ENCODE results near the gene CPLX4. TPM values are rescaled to one million over a fixed set of nuclear protein-coding genes. Genes with fewer than 3 reads are reported as not detected.

CPLX4 gene
- total RNA-seq, 1 experiment from 2014 or later: not detected

DNA sequence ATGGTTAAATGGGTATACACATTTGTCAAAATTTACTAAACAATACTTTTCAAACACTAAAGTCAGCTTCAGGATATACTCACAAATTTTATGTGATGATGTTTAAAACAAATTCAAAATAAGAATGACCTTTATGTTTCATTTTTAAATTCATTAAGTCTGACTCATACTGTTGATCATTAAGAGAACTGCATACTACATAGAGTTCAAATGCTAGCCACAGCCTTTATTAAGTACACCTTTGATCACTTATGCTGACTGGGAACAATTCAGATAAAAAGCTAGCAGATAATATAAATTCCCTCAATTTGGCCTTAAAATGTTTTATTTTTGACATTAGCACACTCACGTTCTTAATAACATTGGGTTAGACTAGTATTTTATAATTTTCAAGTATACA is 26.5 kb upstream of the CPLX4 start:
- TF ChIP-seq SIN3A (IDR thresholded peaks at IDR 0.05; ENCODE audit: borderline replicate concordance, insufficient read depth, low read depth, low read length): no peak
- TF ChIP-seq, protein P1, sequence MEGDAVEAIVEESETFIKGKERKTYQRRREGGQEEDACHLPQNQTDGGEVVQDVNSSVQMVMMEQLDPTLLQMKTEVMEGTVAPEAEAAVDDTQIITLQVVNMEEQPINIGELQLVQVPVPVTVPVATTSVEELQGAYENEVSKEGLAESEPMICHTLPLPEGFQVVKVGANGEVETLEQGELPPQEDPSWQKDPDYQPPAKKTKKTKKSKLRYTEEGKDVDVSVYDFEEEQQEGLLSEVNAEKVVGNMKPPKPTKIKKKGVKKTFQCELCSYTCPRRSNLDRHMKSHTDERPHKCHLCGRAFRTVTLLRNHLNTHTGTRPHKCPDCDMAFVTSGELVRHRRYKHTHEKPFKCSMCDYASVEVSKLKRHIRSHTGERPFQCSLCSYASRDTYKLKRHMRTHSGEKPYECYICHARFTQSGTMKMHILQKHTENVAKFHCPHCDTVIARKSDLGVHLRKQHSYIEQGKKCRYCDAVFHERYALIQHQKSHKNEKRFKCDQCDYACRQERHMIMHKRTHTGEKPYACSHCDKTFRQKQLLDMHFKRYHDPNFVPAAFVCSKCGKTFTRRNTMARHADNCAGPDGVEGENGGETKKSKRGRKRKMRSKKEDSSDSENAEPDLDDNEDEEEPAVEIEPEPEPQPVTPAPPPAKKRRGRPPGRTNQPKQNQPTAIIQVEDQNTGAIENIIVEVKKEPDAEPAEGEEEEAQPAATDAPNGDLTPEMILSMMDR (IDR thresholded peaks at IDR 0.05): no peak
- TF ChIP-seq TCF7L2 (IDR thresholded peaks at IDR 0.05; ENCODE audit: low read depth, low read length): no peak
- no peak for TF ChIP-seq POLR2AphosphoS5 (IDR thresholded peaks at IDR 0.05; ENCODE audit: low read depth, low read length)
- TF ChIP-seq, protein P2, sequence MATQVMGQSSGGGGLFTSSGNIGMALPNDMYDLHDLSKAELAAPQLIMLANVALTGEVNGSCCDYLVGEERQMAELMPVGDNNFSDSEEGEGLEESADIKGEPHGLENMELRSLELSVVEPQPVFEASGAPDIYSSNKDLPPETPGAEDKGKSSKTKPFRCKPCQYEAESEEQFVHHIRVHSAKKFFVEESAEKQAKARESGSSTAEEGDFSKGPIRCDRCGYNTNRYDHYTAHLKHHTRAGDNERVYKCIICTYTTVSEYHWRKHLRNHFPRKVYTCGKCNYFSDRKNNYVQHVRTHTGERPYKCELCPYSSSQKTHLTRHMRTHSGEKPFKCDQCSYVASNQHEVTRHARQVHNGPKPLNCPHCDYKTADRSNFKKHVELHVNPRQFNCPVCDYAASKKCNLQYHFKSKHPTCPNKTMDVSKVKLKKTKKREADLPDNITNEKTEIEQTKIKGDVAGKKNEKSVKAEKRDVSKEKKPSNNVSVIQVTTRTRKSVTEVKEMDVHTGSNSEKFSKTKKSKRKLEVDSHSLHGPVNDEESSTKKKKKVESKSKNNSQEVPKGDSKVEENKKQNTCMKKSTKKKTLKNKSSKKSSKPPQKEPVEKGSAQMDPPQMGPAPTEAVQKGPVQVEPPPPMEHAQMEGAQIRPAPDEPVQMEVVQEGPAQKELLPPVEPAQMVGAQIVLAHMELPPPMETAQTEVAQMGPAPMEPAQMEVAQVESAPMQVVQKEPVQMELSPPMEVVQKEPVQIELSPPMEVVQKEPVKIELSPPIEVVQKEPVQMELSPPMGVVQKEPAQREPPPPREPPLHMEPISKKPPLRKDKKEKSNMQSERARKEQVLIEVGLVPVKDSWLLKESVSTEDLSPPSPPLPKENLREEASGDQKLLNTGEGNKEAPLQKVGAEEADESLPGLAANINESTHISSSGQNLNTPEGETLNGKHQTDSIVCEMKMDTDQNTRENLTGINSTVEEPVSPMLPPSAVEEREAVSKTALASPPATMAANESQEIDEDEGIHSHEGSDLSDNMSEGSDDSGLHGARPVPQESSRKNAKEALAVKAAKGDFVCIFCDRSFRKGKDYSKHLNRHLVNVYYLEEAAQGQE (IDR thresholded peaks at IDR 0.05; ENCODE audit: insufficient read depth in 1 of 2, low read depth in 2 of 2, low read length in 1 of 2): no peak
- ATAC-seq (no peak), DNase-seq (ENCODE audit: low read depth, low spot score) (no peak)
- POLR2A ChIA-PET: no interaction called here
- H3K4me1 ChIP-seq (ENCODE audit: control insufficient read depth, insufficient read depth, low read length): no peaks in the 10 kb centered on the region
- BruUV-seq (replicated peaks): no TSS peak
- no peak overlapping the region for H3K27ac ChIP-seq (ENCODE audit: low read length)
- intact Hi-C loops (cut with micrococcal nuclease; ENCODE audit: unreplicated experiment) (no loop called here), in situ Hi-C loops (cut with HindIII; ENCODE audit: low pct_unique_long_range_greater_than_20kb, low sequenced_read_pairs) (no loop called here)
- H3K27me3 ChIP-seq (ENCODE audit: control insufficient read depth, insufficient read depth, low read length): no peaks in the 10 kb centered on the region
- no peak overlapping the region for H3K4me3 ChIP-seq (ENCODE audit: low read depth in 2 of 2, low read length in 2 of 2)
- CTCF ChIA-PET: no interaction called here
- no peaks in the 10 kb centered on the region for H3K9me3 ChIP-seq (ENCODE audit: control insufficient read depth, insufficient read depth, low read depth, low read length)
- peaks cover 21% of the 10 kb centered on the region for H3K36me3 ChIP-seq (ENCODE audit: control insufficient read depth, insufficient read depth, low read length)

DNA sequence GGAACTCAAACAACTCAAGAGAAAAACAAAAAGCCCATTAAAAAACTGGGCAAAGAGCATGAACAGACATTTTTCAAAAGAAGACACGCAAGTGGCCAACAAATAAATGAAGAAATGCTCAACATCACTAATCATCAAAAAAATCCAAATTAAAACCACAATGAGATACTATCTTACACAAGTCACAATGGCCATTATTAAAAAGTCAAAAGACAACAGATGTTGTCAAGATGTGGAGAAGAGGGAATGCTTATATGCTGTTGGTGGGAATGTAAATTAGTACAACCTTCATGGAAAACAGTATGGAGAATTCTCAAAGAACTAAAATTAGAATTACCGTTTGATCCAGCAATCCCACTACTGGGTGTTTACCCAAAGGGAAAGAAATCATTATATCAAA is 25.5 kb upstream of the CPLX4 start:
- Histone ChIP-seq H3K27me3 (ENCODE audit: control insufficient read depth, insufficient read depth, low read length) (no peaks in the 10 kb centered on the region), H3K9me3 (ENCODE audit: control insufficient read depth, insufficient read depth, low read depth, low read length) (no peaks in the 10 kb centered on the region), H3K36me3 (ENCODE audit: control insufficient read depth, insufficient read depth, low read length) (peaks cover 15% of the 10 kb centered on the region), H3K4me1 (ENCODE audit: control insufficient read depth, insufficient read depth, low read length) (no peaks in the 10 kb centered on the region), H3K27ac (ENCODE audit: low read length) (no peak overlapping the region), H3K4me3 (ENCODE audit: low read depth in 2 of 2, low read length in 2 of 2) (no peak overlapping the region)
- no peak for ATAC-seq
- in situ Hi-C loops (cut with HindIII; ENCODE audit: low pct_unique_long_range_greater_than_20kb, low sequenced_read_pairs) (no loop called here), intact Hi-C loops (cut with micrococcal nuclease; ENCODE audit: unreplicated experiment) (no loop called here)
- no TSS peak for BruUV-seq (replicated peaks)
- ChIA-PET POLR2A (no interaction called here), CTCF (no interaction called here)
- TF ChIP-seq, protein P1 (IDR thresholded peaks at IDR 0.05): no peak
- TF ChIP-seq, protein P2 (IDR thresholded peaks at IDR 0.05; ENCODE audit: insufficient read depth in 1 of 2, low read depth in 2 of 2, low read length in 1 of 2): no peak
- TF ChIP-seq TCF7L2 (IDR thresholded peaks at IDR 0.05; ENCODE audit: low read depth, low read length): no peak
- TF ChIP-seq SIN3A (IDR thresholded peaks at IDR 0.05; ENCODE audit: borderline replicate concordance, insufficient read depth, low read depth, low read length): no peak
- no peak for TF ChIP-seq POLR2AphosphoS5 (IDR thresholded peaks at IDR 0.05; ENCODE audit: low read depth, low read length)
- DNase-seq (ENCODE audit: low read depth, low spot score): no peak

Data from Panc1 (cell line).